Parathyroid adenoma (tissue), 2 donors: Measurements from ENCODE around the gene VPS37C.

Experiments
- H2AFZ ChIP-seq: fragments of 300-600 bp; sonication (generic); one replicate; pipeline ENCODE4 v1.7.0; 2017; ENCODE audit warnings: antibody characterized with exemption, mild to moderate bottlenecking
- H3K27ac ChIP-seq: fragments of 300-600 bp; sonication (generic); one replicate; pipeline ENCODE4 v1.7.0; 2017
- H3K27me3 ChIP-seq: fragments of 300-600 bp; sonication (generic); one replicate; pipeline ENCODE4 v1.7.0; 2017; ENCODE audit warnings: low read length; ENCODE audit not compliant: control insufficient read depth, insufficient read depth
- H3K36me3 ChIP-seq: fragments of 300-600 bp; sonication (generic); one replicate; pipeline ENCODE4 v1.7.0; 2017; ENCODE audit warnings: low read length; ENCODE audit not compliant: control insufficient read depth, insufficient read depth
- H3K4me1 ChIP-seq: fragments of 300-600 bp; sonication (generic); one replicate; pipeline ENCODE4 v1.7.0; 2017; ENCODE audit warnings: control low read depth
- H3K4me2 ChIP-seq: fragments of 300-600 bp; sonication (generic); one replicate; pipeline ENCODE4 v1.7.0; 2017; ENCODE audit warnings: low read length
- H3K4me3 ChIP-seq: fragments of 300-600 bp; sonication (generic); one replicate; pipeline ENCODE4 v1.7.0; 2017; ENCODE audit warnings: low read depth, low read length
- H3K79me2 ChIP-seq: fragments of 300-600 bp; sonication (generic); one replicate; pipeline ENCODE4 v1.7.0; 2017; ENCODE audit warnings: control low read depth
- H3K9ac ChIP-seq: fragments of 300-600 bp; sonication (generic); one replicate; pipeline ENCODE4 v1.7.0; 2017; ENCODE audit warnings: mild to moderate bottlenecking
- H3K9me3 ChIP-seq: fragments of 300-600 bp; sonication (generic); one replicate; pipeline ENCODE4 v1.7.0; 2017; ENCODE audit warnings: low read length; ENCODE audit not compliant: control insufficient read depth
- TF ChIP-seq, protein P1 (sequence below): fragments of 300-600 bp; sonication (generic); IDR thresholded peaks from one replicate; pipeline ENCODE4 v1.7.0; 2017; ENCODE audit warnings: antibody characterized with exemption, mild to moderate bottlenecking
- donor health status: primary hyperparathyroidism.

Gene VPS37C

GRCh38 chr11:61111050-61111435 lies 50.2 kb downstream of the VPS37C start:
- no peak overlapping the region for H3K4me2 ChIP-seq
- H3K9ac ChIP-seq, result no peak overlapping the region
- TF ChIP-seq, protein P1, sequence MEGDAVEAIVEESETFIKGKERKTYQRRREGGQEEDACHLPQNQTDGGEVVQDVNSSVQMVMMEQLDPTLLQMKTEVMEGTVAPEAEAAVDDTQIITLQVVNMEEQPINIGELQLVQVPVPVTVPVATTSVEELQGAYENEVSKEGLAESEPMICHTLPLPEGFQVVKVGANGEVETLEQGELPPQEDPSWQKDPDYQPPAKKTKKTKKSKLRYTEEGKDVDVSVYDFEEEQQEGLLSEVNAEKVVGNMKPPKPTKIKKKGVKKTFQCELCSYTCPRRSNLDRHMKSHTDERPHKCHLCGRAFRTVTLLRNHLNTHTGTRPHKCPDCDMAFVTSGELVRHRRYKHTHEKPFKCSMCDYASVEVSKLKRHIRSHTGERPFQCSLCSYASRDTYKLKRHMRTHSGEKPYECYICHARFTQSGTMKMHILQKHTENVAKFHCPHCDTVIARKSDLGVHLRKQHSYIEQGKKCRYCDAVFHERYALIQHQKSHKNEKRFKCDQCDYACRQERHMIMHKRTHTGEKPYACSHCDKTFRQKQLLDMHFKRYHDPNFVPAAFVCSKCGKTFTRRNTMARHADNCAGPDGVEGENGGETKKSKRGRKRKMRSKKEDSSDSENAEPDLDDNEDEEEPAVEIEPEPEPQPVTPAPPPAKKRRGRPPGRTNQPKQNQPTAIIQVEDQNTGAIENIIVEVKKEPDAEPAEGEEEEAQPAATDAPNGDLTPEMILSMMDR, result no peak
- H3K9me3 ChIP-seq, result no peaks in the 10 kb centered on the region
- H3K27me3 ChIP-seq, result no peaks in the 10 kb centered on the region
- H3K27ac ChIP-seq, result no peak overlapping the region
- no peaks in the 10 kb centered on the region for H3K4me1 ChIP-seq
- H3K36me3 ChIP-seq, result no peaks in the 10 kb centered on the region
- H2AFZ ChIP-seq, result no peak overlapping the region
- H3K79me2 ChIP-seq, result no peaks in the 10 kb centered on the region
- H3K4me3 ChIP-seq, result no peak overlapping the region

DNA sequence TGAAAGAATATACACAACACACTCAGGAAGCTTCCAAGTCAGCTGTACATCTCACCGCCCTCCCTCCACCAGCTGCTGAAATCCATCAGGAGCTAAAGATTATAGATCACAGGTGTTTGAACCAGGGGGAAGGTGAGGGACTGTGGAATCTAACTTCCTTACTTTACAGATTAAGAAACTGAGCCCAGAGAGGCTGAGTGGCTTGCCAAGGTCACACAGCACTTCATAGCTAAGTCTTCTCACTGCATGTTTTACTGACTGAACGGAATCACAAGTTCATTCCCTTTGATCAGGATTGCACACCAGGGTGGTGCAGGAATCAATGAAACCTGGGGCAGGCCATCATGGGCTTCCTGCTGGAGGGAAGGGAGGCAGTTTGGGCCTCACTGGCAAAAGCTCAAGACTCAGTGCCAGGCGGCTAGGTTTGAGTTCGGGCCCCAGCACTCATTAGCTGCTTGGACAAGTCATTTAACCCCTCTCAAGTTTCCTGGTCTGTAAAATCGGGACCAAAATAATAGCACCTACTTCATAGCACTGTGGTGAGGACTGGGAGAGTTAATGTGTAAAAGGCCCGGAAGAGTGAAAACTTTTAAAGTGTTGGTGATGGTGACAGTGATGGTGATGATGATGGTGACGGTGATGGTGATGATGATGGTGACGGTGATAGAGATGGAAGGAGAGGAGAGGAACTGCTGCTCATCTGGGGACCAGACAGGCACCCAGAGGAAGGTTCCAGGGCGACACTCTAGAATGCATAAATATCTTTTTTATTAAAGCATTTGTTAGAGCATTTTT lies 50.8 kb downstream of the VPS37C start:
- Histone ChIP-seq H3K27ac (no peak overlapping the region), H3K27me3 (no peaks in the 10 kb centered on the region), H3K9ac (no peak overlapping the region), H3K4me2 (no peak overlapping the region), H3K9me3 (no peaks in the 10 kb centered on the region), H3K79me2 (no peaks in the 10 kb centered on the region), H2AFZ (no peak overlapping the region), H3K4me3 (no peak overlapping the region), H3K4me1 (no peaks in the 10 kb centered on the region), H3K36me3 (no peaks in the 10 kb centered on the region)
- TF ChIP-seq, protein P1, result no peak

- Histone ChIP-seq H3K9me3 (no peaks in the 10 kb centered on the region), H3K27me3 (no peaks in the 10 kb centered on the region), H3K4me3 (no peak overlapping the region), H3K27ac (no peak overlapping the region), H3K4me1 (no peaks in the 10 kb centered on the region), H3K36me3 (no peaks in the 10 kb centered on the region), H3K79me2 (no peaks in the 10 kb centered on the region), H3K4me2 (no peak overlapping the region), H3K9ac (no peak overlapping the region), H2AFZ (no peak overlapping the region)
- TF ChIP-seq, protein P1, result no peak
Measured at GRCh38 chr11:61109671-61110070, 51.6 kb downstream of the VPS37C start.

- H3K27me3 ChIP-seq, result no peaks in the 10 kb centered on the region
- no peak overlapping the region for H2AFZ ChIP-seq
- TF ChIP-seq, protein P1, result no peak
Measured at GRCh38 chr11:61108847-61109585, 52.2 kb downstream of the VPS37C start.

More at GRCh38 chr11:61108847-61109585, 52.2 kb downstream of the VPS37C start:
- H3K9me3 ChIP-seq, result no peaks in the 10 kb centered on the region
- no peaks in the 10 kb centered on the region for H3K4me1 ChIP-seq
- H3K36me3 ChIP-seq, result no peaks in the 10 kb centered on the region
- no peaks in the 10 kb centered on the region for H3K79me2 ChIP-seq
- H3K27ac ChIP-seq, result no peak overlapping the region
- no peak overlapping the region for H3K4me2 ChIP-seq
- no peak overlapping the region for H3K4me3 ChIP-seq
- H3K9ac ChIP-seq, result no peak overlapping the region
